ENCODE measurements around the gene CDADC1.

GRCh38 chr13:49292742-49293486 lies 45.2 kb downstream of the CDADC1 start:
- TF ChIP-seq CTCF (IDR thresholded peaks at IDR 0.05; ENCODE audit: extremely low read depth in 1 of 2, insufficient read depth in 1 of 2, low read depth in 1 of 2, low read length in 2 of 2): no peak
- no peak for TF ChIP-seq JUN (IDR thresholded peaks at IDR 0.05; ENCODE audit: borderline replicate concordance, insufficient read depth, insufficient read length, low read depth)
- no peak for TF ChIP-seq POLR2A (IDR thresholded peaks at IDR 0.05; ENCODE audit: low read depth, low read length)
- no peak for TF ChIP-seq POLR2AphosphoS5 (IDR thresholded peaks at IDR 0.05; ENCODE audit: insufficient read depth, low read depth, low read length)
- TF ChIP-seq EZH2 (IDR thresholded peaks at IDR 0.05; ENCODE audit: borderline replicate concordance, low read depth, low read length, severe bottlenecking): no peak
- no peak for TF ChIP-seq MYC (IDR thresholded peaks at IDR 0.05; ENCODE audit: low read depth, low read length)
